ENCODE data around the gene WWC1.

The WWC1 gene

DNA sequence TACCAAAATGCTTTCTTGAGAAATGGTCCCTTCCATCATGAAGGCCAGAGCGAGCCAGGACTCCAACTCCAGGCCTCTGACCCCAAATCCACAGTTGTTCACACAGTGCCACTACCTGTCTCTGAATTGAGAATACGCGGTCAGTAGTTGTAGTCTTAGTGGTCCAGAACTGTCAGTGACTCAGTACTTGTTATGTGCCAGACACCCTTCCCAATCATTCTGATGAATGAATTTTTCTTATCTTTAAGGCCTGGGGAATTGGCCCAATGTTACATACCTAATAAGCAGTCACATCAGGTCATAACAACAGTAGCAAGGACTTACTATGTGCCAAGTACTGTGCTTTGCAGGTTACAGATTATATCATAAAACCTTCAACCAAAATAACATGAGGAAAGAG lies 122.2 kb downstream of the WWC1 start:
- no peak overlapping the region for H3K4me3 ChIP-seq (replicated peaks; ENCODE audit: low read depth, low read length)
- no peak for DNase-seq (ENCODE audit: low read depth)
- TF ChIP-seq, protein P1, sequence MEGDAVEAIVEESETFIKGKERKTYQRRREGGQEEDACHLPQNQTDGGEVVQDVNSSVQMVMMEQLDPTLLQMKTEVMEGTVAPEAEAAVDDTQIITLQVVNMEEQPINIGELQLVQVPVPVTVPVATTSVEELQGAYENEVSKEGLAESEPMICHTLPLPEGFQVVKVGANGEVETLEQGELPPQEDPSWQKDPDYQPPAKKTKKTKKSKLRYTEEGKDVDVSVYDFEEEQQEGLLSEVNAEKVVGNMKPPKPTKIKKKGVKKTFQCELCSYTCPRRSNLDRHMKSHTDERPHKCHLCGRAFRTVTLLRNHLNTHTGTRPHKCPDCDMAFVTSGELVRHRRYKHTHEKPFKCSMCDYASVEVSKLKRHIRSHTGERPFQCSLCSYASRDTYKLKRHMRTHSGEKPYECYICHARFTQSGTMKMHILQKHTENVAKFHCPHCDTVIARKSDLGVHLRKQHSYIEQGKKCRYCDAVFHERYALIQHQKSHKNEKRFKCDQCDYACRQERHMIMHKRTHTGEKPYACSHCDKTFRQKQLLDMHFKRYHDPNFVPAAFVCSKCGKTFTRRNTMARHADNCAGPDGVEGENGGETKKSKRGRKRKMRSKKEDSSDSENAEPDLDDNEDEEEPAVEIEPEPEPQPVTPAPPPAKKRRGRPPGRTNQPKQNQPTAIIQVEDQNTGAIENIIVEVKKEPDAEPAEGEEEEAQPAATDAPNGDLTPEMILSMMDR (IDR thresholded peaks at IDR 0.05; ENCODE audit: low read length, missing control alignments): no peak

DNA sequence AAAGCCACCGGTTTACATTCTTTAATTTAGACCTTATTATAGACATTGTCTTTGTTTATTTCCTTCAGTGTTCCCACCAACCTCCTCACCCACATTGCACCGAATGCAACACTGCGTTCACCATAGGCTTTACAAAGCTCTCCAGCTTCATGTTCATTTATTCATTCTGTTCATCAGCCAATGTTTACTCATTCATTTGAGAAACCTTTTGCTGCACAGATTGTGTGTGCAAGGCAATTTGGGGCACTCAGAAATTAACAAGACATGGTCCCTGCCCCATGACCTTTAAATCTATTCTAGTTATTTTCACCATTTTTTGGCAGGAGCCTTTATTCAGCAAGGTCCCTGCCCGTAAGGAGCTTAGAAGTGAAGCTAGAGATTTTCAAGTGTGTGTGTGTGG lies 124.0 kb downstream of the WWC1 start:
- TF ChIP-seq, protein P1 (IDR thresholded peaks at IDR 0.05; ENCODE audit: low read length, missing control alignments): no peak
- no peak overlapping the region for H3K4me3 ChIP-seq (replicated peaks; ENCODE audit: low read depth, low read length)
- no peak for DNase-seq (ENCODE audit: low read depth)

DNA sequence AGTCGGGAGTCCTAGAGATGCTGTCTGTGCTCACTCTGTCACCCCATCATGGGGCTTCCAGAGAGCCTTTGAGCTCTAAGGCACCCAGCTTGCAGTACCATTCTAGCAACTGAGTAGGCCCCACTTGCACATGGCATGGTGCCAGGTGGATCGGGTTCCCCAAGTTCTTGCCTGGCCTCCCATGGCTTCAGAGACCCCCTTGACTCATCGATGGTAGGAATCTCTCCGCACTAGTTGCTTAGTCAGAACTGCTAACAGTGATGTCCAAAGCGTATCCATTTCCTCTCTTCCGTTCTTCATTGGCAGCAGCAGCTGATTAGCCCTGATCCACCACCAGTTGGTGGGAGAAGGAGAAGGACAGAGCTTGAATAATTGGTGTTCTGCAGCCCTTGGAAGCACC lies 124.5 kb downstream of the WWC1 start:
- TF ChIP-seq, protein P1 (IDR thresholded peaks at IDR 0.05; ENCODE audit: low read length, missing control alignments): no peak

DNA sequence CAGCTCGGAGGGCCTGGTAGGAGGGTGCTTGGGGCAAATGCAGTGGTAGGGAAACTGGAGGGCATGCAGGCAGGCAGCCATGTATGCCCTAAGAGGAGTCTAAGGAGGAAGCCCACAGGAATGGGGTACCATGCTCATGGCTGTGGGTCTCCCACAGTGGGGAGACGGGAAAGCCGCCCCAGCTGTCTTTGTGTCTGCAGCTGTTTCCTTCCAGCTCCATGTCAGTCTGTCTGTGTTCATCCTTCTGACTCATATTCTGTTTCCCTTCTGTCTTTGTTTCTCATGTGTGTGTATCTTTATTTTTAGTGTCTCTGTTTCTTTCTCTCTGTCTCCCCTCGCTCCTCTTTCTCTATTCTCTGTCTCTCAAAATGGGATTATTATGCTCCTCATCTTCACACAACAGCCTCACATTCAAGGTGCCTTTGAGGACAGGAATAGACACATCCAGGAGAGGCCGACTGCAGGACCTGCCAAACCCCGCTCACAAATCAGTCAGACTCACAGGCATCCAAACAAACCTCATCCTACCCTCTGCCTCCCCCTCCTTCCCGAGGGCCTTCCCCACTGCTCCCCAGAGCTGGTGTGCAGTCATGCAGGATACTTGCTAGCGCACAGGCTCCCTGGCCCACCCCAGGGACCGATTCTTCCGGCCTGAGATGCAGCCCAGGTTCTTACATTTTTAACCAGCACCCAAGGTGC lies 126.4 kb downstream of the WWC1 start:
- DNase-seq (ENCODE audit: low read depth): no peak
- TF ChIP-seq, protein P1 (IDR thresholded peaks at IDR 0.05; ENCODE audit: low read length, missing control alignments): no peak
- no peak overlapping the region for H3K4me3 ChIP-seq (replicated peaks; ENCODE audit: low read depth, low read length)

More for the DNA sequence above, 124.5 kb downstream of the WWC1 start:
- no peak overlapping the region for H3K4me3 ChIP-seq (replicated peaks; ENCODE audit: low read depth, low read length)
- DNase-seq (ENCODE audit: low read depth): no peak

DNA sequence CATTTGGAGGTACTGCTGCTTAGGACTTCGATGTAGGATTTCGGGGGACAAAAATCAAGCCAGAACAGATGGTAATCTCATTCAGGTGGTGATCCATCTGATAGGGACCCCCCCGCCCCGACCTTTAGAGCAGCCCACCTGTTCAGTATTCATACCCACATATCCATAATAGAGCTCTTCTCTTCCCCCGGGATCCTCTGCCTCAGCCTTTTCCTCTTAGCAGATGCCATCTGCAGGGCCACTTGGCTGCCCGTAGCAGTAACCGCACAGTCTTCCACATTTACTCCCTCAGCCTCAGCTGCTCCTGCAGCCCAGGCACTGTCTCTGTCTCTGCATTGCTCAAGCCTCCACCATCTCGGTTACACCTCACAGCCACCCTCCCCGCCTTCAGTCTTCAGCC lies 129.0 kb downstream of the WWC1 start:
- TF ChIP-seq, protein P1 (IDR thresholded peaks at IDR 0.05; ENCODE audit: low read length, missing control alignments): no peak
- DNase-seq (ENCODE audit: low read depth): no peak
- H3K4me3 ChIP-seq (replicated peaks; ENCODE audit: low read depth, low read length): no peak overlapping the region

DNA sequence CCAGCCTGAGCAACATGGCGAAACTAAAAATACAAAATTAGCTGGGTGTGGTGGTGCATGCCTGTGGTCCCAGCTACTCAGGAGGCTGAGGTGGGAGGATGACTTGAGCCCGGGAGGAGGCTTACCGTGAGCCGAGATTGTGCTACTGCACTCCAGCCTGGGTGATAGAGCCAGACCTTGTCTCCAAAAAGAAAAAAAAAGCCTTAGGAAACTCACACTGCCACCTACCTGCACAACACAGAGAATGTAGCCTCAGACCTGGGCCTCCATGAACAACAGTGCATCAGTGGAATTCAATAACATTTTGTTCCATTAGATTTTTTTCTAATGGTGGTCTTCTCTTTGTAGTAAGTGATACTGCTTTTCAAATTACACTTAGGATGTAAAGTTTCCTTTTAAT lies 131.0 kb downstream of the WWC1 start:
- no peak for DNase-seq (ENCODE audit: low read depth)
- H3K4me3 ChIP-seq (replicated peaks; ENCODE audit: low read depth, low read length): no peak overlapping the region
- TF ChIP-seq, protein P1 (IDR thresholded peaks at IDR 0.05; ENCODE audit: low read length, missing control alignments): peak; percentile 20

DNA sequence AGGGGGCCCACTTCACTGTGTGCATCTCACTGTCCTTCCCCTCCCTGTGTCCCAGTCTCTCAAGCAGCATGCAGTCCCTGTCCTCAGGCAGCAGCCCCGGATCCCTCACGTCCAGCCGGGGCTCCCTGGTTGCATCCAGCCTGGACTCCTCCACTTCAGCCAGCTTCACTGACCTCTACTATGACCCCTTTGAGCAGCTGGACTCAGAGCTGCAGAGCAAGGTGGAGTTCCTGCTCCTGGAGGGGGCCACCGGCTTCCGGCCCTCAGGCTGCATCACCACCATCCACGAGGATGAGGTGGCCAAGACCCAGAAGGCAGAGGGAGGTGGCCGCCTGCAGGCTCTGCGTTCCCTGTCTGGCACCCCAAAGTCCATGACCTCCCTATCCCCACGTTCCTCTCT lies 132.0 kb downstream of the WWC1 start:
- TF ChIP-seq, protein P1 (IDR thresholded peaks at IDR 0.05; ENCODE audit: low read length, missing control alignments): no peak
- no peak for DNase-seq (ENCODE audit: low read depth)
- H3K4me3 ChIP-seq (replicated peaks; ENCODE audit: low read depth, low read length): no peak overlapping the region
